B cell (primary cell): Measurements from ENCODE around the gene CSF1. TPM values are rescaled to one million over a fixed set of nuclear protein-coding genes. Genes with fewer than 3 reads are reported as not detected.

ENCODE experiments used
- ATAC-seq: fragments of 200-7000 bp; cut with Tn5 transposase; one replicate; pipeline ENCODE4 v1.10.0; 2021; ENCODE audit warnings: low read depth, mild to moderate bottlenecking, moderate number of reproducible peaks, moderate library complexity
- CTCF ChIA-PET: fragments of 350-600 bp; sonication (Branson Sonifier 250); formaldehyde crosslinking; loops from one replicate; lab custom pipeline; 2021; ENCODE audit warnings: antibody characterized with exemption, inconsistent platforms; lab: Charles Lee
- POLR2A ChIA-PET: fragments of 350-600 bp; sonication (Branson Sonifier 250); formaldehyde crosslinking; loops from one replicate; lab custom pipeline; 2021; ENCODE audit warnings: antibody characterized with exemption; lab: Charles Lee
- DNase-seq: peaks from one replicate; pipeline ENCODE4 v3.0.0; 2013
- H2AFZ ChIP-seq: 2 replicates; pipeline ENCODE4 v1.6.1; 2012; ENCODE audit warnings: mild to moderate bottlenecking, low read depth, low read length; ENCODE audit not compliant: insufficient read depth, poor library complexity, severe bottlenecking
- H3K27ac ChIP-seq, 2 donors: 1 replicate in 1 of 2; 2 replicates in 1 of 2; pipeline ENCODE4 v1.5.1; 2012 to 2013; ENCODE audit warnings: low read length in 2 of 2, mild to moderate bottlenecking in 2 of 2, moderate library complexity in 1 of 2
- H3K27me3 ChIP-seq, 4 experiments: fragments of 200-600 bp in 1 of 4; sonication (generic) in 1 of 4; replicated peaks in 1 of 4; 1 replicate in 2 of 4; 2 replicates in 2 of 4; pipeline versions ENCODE4 v1.6.1 to v1.7.0; 2013 to 2016; ENCODE audit warnings: low read length in 3 of 4, mild to moderate bottlenecking in 2 of 4, mixed read lengths in 1 of 4, moderate library complexity in 1 of 4; ENCODE audit not compliant: insufficient read depth in 4 of 4, control insufficient read depth in 3 of 4; ENCODE audit errors: control extremely low read depth in 1 of 4
- H3K36me3 ChIP-seq, 2 experiments: replicated peaks in 1 of 2; 1 replicate in 1 of 2; 2 replicates in 1 of 2; pipeline versions ENCODE4 v1.6.1 to v1.7.1; 2013; ENCODE audit warnings: low read length in 1 of 2; ENCODE audit not compliant: insufficient read depth in 2 of 2, control insufficient read depth in 1 of 2; ENCODE audit errors: control extremely low read depth in 1 of 2, extremely low read depth in 1 of 2
- H3K4me1 ChIP-seq, 2 donors: fragments of 200-600 bp in 1 of 2; sonication (generic) in 1 of 2; 1 replicate in 1 of 2; 2 replicates in 1 of 2; pipeline versions ENCODE4 v1.5.1 to v1.6.1; 2013 to 2017; ENCODE audit warnings: low read length in 2 of 2; ENCODE audit not compliant: control insufficient read depth in 2 of 2, insufficient read depth in 2 of 2
- H3K4me2 ChIP-seq: replicated peaks from 2 replicates; pipeline ENCODE3; 2012; ENCODE audit warnings: mild to moderate bottlenecking, low read depth, low read length; ENCODE audit not compliant: poor library complexity, severe bottlenecking
- H3K4me3 ChIP-seq, 5 experiments: fragments of 200-600 bp in 1 of 5; sonication (generic) in 1 of 5; 1 replicate in 3 of 5; 2 replicates in 2 of 5; pipeline versions ENCODE4 v1.5.1 to v1.7.0; 2011 to 2016; ENCODE audit warnings: low read length in 4 of 5, mild to moderate bottlenecking in 4 of 5, low read depth in 2 of 5, control low read depth in 1 of 5, moderate library complexity in 1 of 5; ENCODE audit not compliant: insufficient read depth in 1 of 5; ENCODE audit errors: control extremely low read depth in 1 of 5, extremely low read depth in 1 of 5
- H3K79me2 ChIP-seq: fragments of 200-600 bp; sonication (generic); one replicate; pipeline ENCODE4 v1.6.0; 2016; ENCODE audit warnings: low read length; ENCODE audit not compliant: control insufficient read depth, insufficient read depth
- H3K9ac ChIP-seq: fragments of 200-600 bp; sonication (generic); 2 replicates; pipeline ENCODE4 v1.6.1; 2017; ENCODE audit warnings: mild to moderate bottlenecking, low read length, moderate library complexity
- H3K9me3 ChIP-seq, 3 donors: one replicate each; pipeline versions ENCODE4 v1.6.1 to v1.7.1; 2013; ENCODE audit warnings: low read length in 2 of 3; ENCODE audit not compliant: control insufficient read depth in 2 of 3, insufficient read depth in 1 of 3; ENCODE audit errors: control extremely low read depth in 1 of 3
- H4K20me1 ChIP-seq: 2 replicates; pipeline ENCODE4 v1.6.0; 2012; ENCODE audit warnings: mild to moderate bottlenecking, low read length; ENCODE audit not compliant: insufficient read depth, control insufficient read depth, poor library complexity, severe bottlenecking
- H3K27ac Mint-ChIP-seq: one replicate; pipeline ENCODE4 v1.8.0; 2021; ENCODE audit warnings: mixed read lengths
- H3K27me3 Mint-ChIP-seq: one replicate; pipeline ENCODE4 v1.8.0; 2021; ENCODE audit warnings: mixed read lengths
- H3K4me1 Mint-ChIP-seq: one replicate; pipeline ENCODE4 v1.8.0; 2021; ENCODE audit warnings: mixed read lengths
- H3K4me3 Mint-ChIP-seq: one replicate; pipeline ENCODE4 v1.8.0; 2021; ENCODE audit warnings: mixed read lengths
- H3K9me3 Mint-ChIP-seq: one replicate; pipeline ENCODE4 v1.8.0; 2022; ENCODE audit warnings: mixed read lengths; ENCODE audit not compliant: insufficient read depth
- CTCF ChIP-seq: fragments of 200-600 bp; IDR thresholded peaks from one replicate; pipeline ENCODE4 v1.8.0; 2022; ENCODE audit warnings: antibody characterized with exemption, mild to moderate bottlenecking
- EZH2 ChIP-seq: IDR thresholded peaks from 2 replicates; pipeline ENCODE4 v1.6.1; 2012; ENCODE audit warnings: borderline replicate concordance, low read depth, mild to moderate bottlenecking, moderate library complexity, low read length; ENCODE audit not compliant: insufficient read depth, poor library complexity, severe bottlenecking
- WGBS: methylation state at CpG from one replicate; pipeline ENCODE4 v1.1.5; 2013; ENCODE audit warnings: missing lambda C conversion rate; ENCODE audit not compliant: insufficient coverage; 5-methylcytosine and 5-hydroxymethylcytosine counted together
- intact Hi-C: fragments of 100-400 bp; cut with micrococcal nuclease; formaldehyde crosslinking; loops from one replicate; pipeline ENCODE4 v1.10.0; 2022
- polyA plus RNA-seq: library from polyadenylated mRNA; depleted of rRNA; stranded (reverse); fragments of >200 nt; gene quantifications from 2 replicates; pipeline ENCODE4 v1.2.3, GENCODE V29; 2012
- total RNA-seq, 2 donors: library from RNA; stranded (reverse); fragments of 120-200 nt in 1 of 2; gene quantifications; 1 replicate in 1 of 2; 2 replicates in 1 of 2; pipeline versions ENCODE4 v1.2.3 to v1.2.4, GENCODE V29; 2013 to 2022

CSF1 gene
- total and polyA plus RNA-seq, 2 donors (not counting 1 experiment from before 2014, with no cell fraction given), result 0.55 to 4.2 TPM

DNA sequence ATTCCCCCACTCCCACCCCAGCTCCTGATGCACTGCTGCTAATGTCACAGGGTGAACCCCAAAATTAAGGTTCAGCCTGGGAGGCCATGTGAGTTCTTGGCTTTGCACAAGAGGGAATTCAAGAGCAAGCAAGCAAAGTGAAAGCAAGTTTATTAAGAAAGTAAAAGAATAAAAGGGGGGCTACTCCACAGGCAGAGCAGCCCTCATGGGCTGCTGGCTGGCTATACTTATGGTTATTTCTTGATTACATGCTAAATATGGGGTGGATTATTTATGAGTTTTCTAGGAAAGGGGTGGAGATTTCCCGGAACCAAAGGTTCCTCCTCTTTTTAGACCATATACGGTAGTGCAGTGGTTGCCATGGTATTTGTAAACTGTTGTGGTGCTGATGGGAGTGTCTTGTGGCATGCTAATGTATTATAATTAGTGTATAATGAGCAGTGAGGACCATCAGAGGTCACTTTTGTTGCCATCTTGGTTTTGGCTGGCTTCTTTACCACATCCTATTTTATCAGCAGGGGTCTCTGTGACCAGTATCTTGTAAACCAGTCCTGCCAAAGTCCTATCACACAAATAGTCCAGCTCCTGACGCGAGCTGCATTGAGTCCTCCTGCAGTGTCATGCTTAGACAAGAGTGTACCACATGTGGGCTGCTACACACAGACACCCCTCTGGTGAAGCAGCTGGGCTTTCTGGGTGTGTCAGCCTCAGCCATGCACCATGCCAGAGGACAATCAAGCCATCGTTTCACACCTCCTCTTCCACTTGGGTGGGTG lies 46.4 kb upstream of the CSF1 start:
- ATAC-seq (no peak), DNase-seq (no peak)
- ChIA-PET POLR2A (no interaction called here), CTCF (no interaction called here)
- Mint-ChIP-seq H3K9me3 (no peaks in the 10 kb centered on the region), H3K4me1 (peaks cover 3% of the 10 kb centered on the region), H3K27ac (no peak overlapping the region), H3K4me3 (no peak overlapping the region), H3K27me3 (peaks cover 18% of the 10 kb centered on the region)
- Histone ChIP-seq H3K27me3 (peaks cover 0 to 2% (median 0%) of the 10 kb centered on the region in 4 experiments), H3K4me1 (no peaks in the 10 kb centered on the region), H3K9ac (no peak overlapping the region), H3K79me2 (no peaks in the 10 kb centered on the region), H3K27ac (no peak overlapping the region), H4K20me1 (no peaks in the 10 kb centered on the region), H2AFZ (no peak overlapping the region), H3K4me3 (no peak overlapping the region), H3K36me3 (no peaks in the 10 kb centered on the region), H3K9me3 (peaks cover 0 to 1% (median 0%) of the 10 kb centered on the region in 3 donors), H3K4me2 (no peak overlapping the region)
- 71% methylated on average over 4 of the region's 5 CpGs for WGBS
- intact Hi-C loops, result no loop called here
- TF ChIP-seq EZH2 (no peak), CTCF (no peak)

DNA sequence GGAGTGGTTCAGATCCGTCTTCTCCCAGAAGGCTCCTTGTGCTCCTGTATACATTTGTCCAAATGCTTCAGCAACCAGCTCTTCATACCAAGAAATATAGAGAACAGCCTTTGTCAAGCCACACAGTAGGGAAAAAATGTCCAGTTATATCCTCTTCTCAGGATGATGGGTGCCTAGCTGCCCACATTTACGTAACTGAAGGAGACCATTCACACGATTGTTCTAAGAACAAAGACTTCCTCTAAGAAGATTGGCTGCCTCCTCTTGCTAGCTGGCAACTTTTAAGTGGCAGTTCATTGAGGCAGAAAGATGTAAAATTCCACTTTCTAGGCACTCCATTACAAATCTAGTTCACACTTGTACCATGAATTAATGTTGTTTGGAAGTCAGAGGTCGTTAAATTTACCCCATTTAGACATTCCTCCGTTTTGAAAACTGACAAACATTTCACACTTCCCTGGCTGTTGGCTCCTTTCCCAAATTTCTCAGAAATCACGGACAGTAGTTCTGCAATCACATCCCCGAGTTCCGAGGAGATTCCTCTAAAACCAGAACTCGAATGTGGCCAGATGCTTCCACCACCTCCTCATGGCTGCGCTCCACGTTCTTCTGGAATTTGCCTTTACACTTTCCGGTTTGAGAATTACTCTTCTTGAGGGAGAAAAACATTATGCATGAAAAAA lies 45.6 kb upstream of the CSF1 start:
- no peaks in the 10 kb centered on the region for H3K4me1 ChIP-seq
- no peak overlapping the region for H3K27ac ChIP-seq
- Mint-ChIP-seq H3K9me3 (no peaks in the 10 kb centered on the region), H3K27ac (no peak overlapping the region), H3K4me3 (no peak overlapping the region), H3K4me1 (peaks cover 3% of the 10 kb centered on the region), H3K27me3 (peaks cover 11% of the 10 kb centered on the region)
- intact Hi-C loops, result no loop called here
- H3K4me3 ChIP-seq, result no peak overlapping the region
- CTCF ChIA-PET, result no interaction called here
- H3K36me3 ChIP-seq, result no peaks in the 10 kb centered on the region
- H4K20me1 ChIP-seq, result no peaks in the 10 kb centered on the region
- WGBS, result 98% methylated on average over 8 of the region's 12 CpGs
- DNase-seq, result no peak
- H3K9me3 ChIP-seq, result peaks cover 0 to 1% (median 0%) of the 10 kb centered on the region in 3 donors
- H3K9ac ChIP-seq, result no peak overlapping the region
- POLR2A ChIA-PET, result no interaction called here
- no peak for ATAC-seq
- TF ChIP-seq CTCF, result no peak
- no peak for TF ChIP-seq EZH2
- peaks cover 0 to 2% (median 0%) of the 10 kb centered on the region in 4 experiments for H3K27me3 ChIP-seq
- no peak overlapping the region for H2AFZ ChIP-seq
- no peak overlapping the region for H3K4me2 ChIP-seq
- H3K79me2 ChIP-seq, result no peaks in the 10 kb centered on the region
